Measurements from ENCODE around the gene EVL. TPM values are rescaled to one million over a fixed set of nuclear protein-coding genes. Genes with fewer than 3 reads are reported as not detected.

EVL gene
- total and polyA plus RNA-seq, 2 donors (not counting 3 experiments of a cell fraction or from before 2014, with no cell fraction given), result 34.6 to 62.5 TPM

DNA sequence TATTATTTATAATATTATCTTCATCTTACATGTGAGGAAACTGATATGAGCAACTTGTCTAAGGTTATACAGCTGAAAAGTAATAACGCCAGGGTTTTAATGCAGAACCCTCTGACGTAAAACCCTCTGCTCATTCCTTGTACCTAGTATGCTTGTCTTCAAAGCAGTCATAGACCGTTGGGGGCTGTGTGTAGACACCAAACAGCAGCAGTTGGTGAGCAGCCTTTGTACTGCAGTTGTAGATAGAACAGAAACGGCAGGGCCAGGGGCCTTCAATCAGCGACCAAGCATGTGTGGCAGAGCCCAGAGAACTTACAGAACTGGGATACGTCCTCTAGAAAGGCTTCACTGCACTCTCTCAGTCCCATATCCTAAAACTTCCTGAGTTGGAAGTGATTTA is 28.1 kb downstream of the EVL start:
- Histone ChIP-seq H3K27ac (ENCODE audit: insufficient read depth, low read depth, low read length) (no peak overlapping the region), H3K36me3 (ENCODE audit: control insufficient read depth in 2 of 2, extremely low read depth in 1 of 2, insufficient read depth in 2 of 2, low read length in 2 of 2) (no peaks in the 10 kb centered on the region), H2AFZ (ENCODE audit: low read depth, low read length) (no peak overlapping the region), H3K9ac (replicated peaks; ENCODE audit: extremely low read depth, insufficient read depth, low read length) (no peak overlapping the region), H3K27me3 (ENCODE audit: control insufficient read depth in 2 of 2, insufficient read depth in 2 of 2, low read length in 2 of 2) (no peaks in the 10 kb centered on the region), H4K20me1 (replicated peaks; ENCODE audit: control insufficient read depth, extremely low read depth, insufficient read depth, low read length) (no peaks in the 10 kb centered on the region), H3K4me1 (ENCODE audit: control insufficient read depth, extremely low read depth, insufficient read depth, low read length) (no peaks in the 10 kb centered on the region), H3K4me3 (replicated peaks in 1 of 3; ENCODE audit: insufficient read depth in 1 of 3, low read depth in 1 of 3, low read length in 3 of 3) (no peak overlapping the region), H3K4me2 (ENCODE audit: insufficient read depth, low read length) (no peak overlapping the region), H3K79me2 (ENCODE audit: control insufficient read depth, insufficient read depth, low read length) (no peaks in the 10 kb centered on the region), H3K9me1 (replicated peaks; ENCODE audit: control insufficient read depth, extremely low read depth, insufficient read depth, low read length) (no peaks in the 10 kb centered on the region), H3K9me3 (replicated peaks; ENCODE audit: control insufficient read depth, insufficient read depth, low read length) (no peaks in the 10 kb centered on the region)
- CTCF ChIA-PET, result interaction anchor here (1.4 kb wide), 1 partner anchor 15 kb away, joined by 4 read pairs; no protein-coding TSS in a partner anchor
- POLR2A ChIA-PET, result no interaction called here
- FAIRE-seq (no peak), DNase-seq (ENCODE audit: low read depth, low spot score) (no peak)
- TF ChIP-seq, protein P1, sequence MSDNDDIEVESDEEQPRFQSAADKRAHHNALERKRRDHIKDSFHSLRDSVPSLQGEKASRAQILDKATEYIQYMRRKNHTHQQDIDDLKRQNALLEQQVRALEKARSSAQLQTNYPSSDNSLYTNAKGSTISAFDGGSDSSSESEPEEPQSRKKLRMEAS (IDR thresholded peaks at IDR 0.05; ENCODE audit: insufficient read depth, insufficient read length), result no peak
- TF ChIP-seq JUN (IDR thresholded peaks at IDR 0.05; ENCODE audit: borderline replicate concordance, insufficient read depth, insufficient read length, low read depth) (no peak), POLR2AphosphoS5 (IDR thresholded peaks at IDR 0.05; ENCODE audit: insufficient read depth, low read depth, low read length) (no peak), GATA2 (IDR thresholded peaks at IDR 0.05; ENCODE audit: insufficient read depth, insufficient read length, low read depth, low read length) (no peak), POLR2A (IDR thresholded peaks at IDR 0.05; ENCODE audit: low read depth, low read length) (no peak), EZH2 (IDR thresholded peaks at IDR 0.05; ENCODE audit: borderline replicate concordance, low read depth, low read length, severe bottlenecking) (no peak)
- no TSS peak for BruUV-seq (replicated peaks)
- intact Hi-C loops (cut with micrococcal nuclease), result no loop called here
- dilution Hi-C loops (cut with MboI; ENCODE audit: extremely low pct_ligation_motif_present, low sequenced_read_pairs), result no loop called here

DNA sequence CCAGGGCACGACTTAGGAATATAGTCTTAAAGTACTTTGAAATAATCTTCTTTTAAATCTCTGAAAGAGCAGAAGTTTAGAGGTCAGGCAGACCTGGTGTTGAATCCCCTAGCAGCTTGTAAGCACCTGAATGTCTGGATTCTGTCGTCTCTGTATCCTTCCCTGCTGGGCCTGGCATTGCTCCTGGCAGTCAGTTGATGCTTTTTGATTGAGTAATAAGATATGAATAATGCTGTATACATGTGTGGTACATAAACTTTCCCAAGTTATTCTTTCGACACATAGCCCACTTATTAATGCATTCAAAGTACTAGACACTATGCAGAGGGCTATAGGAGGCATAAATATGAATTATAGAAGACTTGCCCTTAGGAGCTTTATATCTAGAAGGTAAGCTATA is 31.4 kb downstream of the EVL start:
- Histone ChIP-seq H3K79me2 (ENCODE audit: control insufficient read depth, insufficient read depth, low read length) (no peaks in the 10 kb centered on the region), H3K27me3 (ENCODE audit: control insufficient read depth in 2 of 2, insufficient read depth in 2 of 2, low read length in 2 of 2) (no peaks in the 10 kb centered on the region), H3K4me2 (ENCODE audit: insufficient read depth, low read length) (no peak overlapping the region), H3K36me3 (ENCODE audit: control insufficient read depth in 2 of 2, extremely low read depth in 1 of 2, insufficient read depth in 2 of 2, low read length in 2 of 2) (no peaks in the 10 kb centered on the region), H3K9me1 (replicated peaks; ENCODE audit: control insufficient read depth, extremely low read depth, insufficient read depth, low read length) (no peaks in the 10 kb centered on the region), H4K20me1 (replicated peaks; ENCODE audit: control insufficient read depth, extremely low read depth, insufficient read depth, low read length) (no peaks in the 10 kb centered on the region), H3K4me1 (ENCODE audit: control insufficient read depth, extremely low read depth, insufficient read depth, low read length) (no peaks in the 10 kb centered on the region), H2AFZ (ENCODE audit: low read depth, low read length) (no peak overlapping the region), H3K27ac (ENCODE audit: insufficient read depth, low read depth, low read length) (no peak overlapping the region), H3K9me3 (replicated peaks; ENCODE audit: control insufficient read depth, insufficient read depth, low read length) (no peaks in the 10 kb centered on the region), H3K4me3 (replicated peaks in 1 of 3; ENCODE audit: insufficient read depth in 1 of 3, low read depth in 1 of 3, low read length in 3 of 3) (no peak overlapping the region), H3K9ac (replicated peaks; ENCODE audit: extremely low read depth, insufficient read depth, low read length) (no peak overlapping the region)
- intact Hi-C loops (cut with micrococcal nuclease) (no loop called here), dilution Hi-C loops (cut with MboI; ENCODE audit: extremely low pct_ligation_motif_present, low sequenced_read_pairs) (no loop called here)
- CTCF ChIA-PET, result interaction anchor here (1.0 to 1.5 kb wide), 2 partner anchors 12 to 114 kb away, joined by 4 read pairs; no protein-coding TSS in a partner anchor
- DNase-seq (ENCODE audit: low read depth, low spot score), result no peak
- FAIRE-seq, result no peak
- TF ChIP-seq FOS (IDR thresholded peaks at IDR 0.05; ENCODE audit: borderline replicate concordance, insufficient read depth, low read length) (no peak), POLR2A (IDR thresholded peaks at IDR 0.05; ENCODE audit: low read depth, low read length) (no peak), GATA2 (IDR thresholded peaks at IDR 0.05; ENCODE audit: insufficient read depth, insufficient read length, low read depth, low read length) (no peak), JUN (IDR thresholded peaks at IDR 0.05; ENCODE audit: borderline replicate concordance, insufficient read depth, insufficient read length, low read depth) (no peak), MYC (IDR thresholded peaks at IDR 0.05; ENCODE audit: low read depth, low read length) (no peak), POLR2AphosphoS5 (IDR thresholded peaks at IDR 0.05; ENCODE audit: insufficient read depth, low read depth, low read length) (no peak), EZH2 (IDR thresholded peaks at IDR 0.05; ENCODE audit: borderline replicate concordance, low read depth, low read length, severe bottlenecking) (no peak)
- TF ChIP-seq, protein P2, sequence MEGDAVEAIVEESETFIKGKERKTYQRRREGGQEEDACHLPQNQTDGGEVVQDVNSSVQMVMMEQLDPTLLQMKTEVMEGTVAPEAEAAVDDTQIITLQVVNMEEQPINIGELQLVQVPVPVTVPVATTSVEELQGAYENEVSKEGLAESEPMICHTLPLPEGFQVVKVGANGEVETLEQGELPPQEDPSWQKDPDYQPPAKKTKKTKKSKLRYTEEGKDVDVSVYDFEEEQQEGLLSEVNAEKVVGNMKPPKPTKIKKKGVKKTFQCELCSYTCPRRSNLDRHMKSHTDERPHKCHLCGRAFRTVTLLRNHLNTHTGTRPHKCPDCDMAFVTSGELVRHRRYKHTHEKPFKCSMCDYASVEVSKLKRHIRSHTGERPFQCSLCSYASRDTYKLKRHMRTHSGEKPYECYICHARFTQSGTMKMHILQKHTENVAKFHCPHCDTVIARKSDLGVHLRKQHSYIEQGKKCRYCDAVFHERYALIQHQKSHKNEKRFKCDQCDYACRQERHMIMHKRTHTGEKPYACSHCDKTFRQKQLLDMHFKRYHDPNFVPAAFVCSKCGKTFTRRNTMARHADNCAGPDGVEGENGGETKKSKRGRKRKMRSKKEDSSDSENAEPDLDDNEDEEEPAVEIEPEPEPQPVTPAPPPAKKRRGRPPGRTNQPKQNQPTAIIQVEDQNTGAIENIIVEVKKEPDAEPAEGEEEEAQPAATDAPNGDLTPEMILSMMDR (IDR thresholded peaks at IDR 0.05; ENCODE audit: extremely low read depth in 1 of 2, insufficient read depth in 1 of 2, low read depth in 1 of 2, low read length in 2 of 2), result no peak
- TF ChIP-seq, protein P1 (IDR thresholded peaks at IDR 0.05; ENCODE audit: insufficient read depth, insufficient read length), result no peak
- no TSS peak for BruUV-seq (replicated peaks)
- POLR2A ChIA-PET, result no interaction called here

Measured in endothelial cell of umbilical vein (primary cell).